ENCODE measurements around the gene GRM5. TPM values are rescaled to one million over a fixed set of nuclear protein-coding genes. Genes with fewer than 3 reads are reported as not detected.
A peak's percentile ranks its signal among the peaks of the same experiment; 100 is the strongest.

Gene GRM5
- total RNA-seq, 1 donor from 2014 or later = 0.26 TPM

DNA sequence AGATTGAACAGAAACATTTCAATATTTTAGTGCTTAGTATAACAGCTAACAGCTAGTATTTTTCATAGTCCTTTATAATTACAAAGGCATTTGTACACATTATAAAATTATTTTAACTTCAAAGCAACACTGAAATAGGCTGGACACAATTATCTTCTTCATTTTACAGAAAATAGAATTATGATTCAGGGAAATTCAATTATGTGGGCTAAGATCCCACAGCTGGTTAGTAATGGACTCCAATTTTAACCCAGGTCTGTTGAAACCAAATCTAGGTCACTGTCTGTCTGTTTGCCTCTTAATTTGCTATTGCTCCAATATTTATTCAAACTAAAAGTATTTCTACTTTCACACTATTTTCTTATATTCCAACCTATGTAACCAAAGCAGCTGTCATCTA lies 574.1 kb downstream of the GRM5 start:
- Mint-ChIP-seq H3K27me3 (no peaks in the 10 kb centered on the region), H3K4me1 (ENCODE audit: low read depth) (peaks cover 4% of the 10 kb centered on the region), H3K9me3 (ENCODE audit: low read depth) (peaks cover 7% of the 10 kb centered on the region), H3K4me3 (ENCODE audit: low read depth) (no peak overlapping the region), H3K27ac (no peak overlapping the region), H3K36me3 (ENCODE audit: insufficient read depth) (no peaks in the 10 kb centered on the region)
- TF ChIP-seq, protein P1, sequence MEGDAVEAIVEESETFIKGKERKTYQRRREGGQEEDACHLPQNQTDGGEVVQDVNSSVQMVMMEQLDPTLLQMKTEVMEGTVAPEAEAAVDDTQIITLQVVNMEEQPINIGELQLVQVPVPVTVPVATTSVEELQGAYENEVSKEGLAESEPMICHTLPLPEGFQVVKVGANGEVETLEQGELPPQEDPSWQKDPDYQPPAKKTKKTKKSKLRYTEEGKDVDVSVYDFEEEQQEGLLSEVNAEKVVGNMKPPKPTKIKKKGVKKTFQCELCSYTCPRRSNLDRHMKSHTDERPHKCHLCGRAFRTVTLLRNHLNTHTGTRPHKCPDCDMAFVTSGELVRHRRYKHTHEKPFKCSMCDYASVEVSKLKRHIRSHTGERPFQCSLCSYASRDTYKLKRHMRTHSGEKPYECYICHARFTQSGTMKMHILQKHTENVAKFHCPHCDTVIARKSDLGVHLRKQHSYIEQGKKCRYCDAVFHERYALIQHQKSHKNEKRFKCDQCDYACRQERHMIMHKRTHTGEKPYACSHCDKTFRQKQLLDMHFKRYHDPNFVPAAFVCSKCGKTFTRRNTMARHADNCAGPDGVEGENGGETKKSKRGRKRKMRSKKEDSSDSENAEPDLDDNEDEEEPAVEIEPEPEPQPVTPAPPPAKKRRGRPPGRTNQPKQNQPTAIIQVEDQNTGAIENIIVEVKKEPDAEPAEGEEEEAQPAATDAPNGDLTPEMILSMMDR (IDR thresholded peaks at IDR 0.05; ENCODE audit: unreplicated experiment) = no peak
- no peak for DNase-seq (ENCODE audit: low spot score, unreplicated experiment)

DNA sequence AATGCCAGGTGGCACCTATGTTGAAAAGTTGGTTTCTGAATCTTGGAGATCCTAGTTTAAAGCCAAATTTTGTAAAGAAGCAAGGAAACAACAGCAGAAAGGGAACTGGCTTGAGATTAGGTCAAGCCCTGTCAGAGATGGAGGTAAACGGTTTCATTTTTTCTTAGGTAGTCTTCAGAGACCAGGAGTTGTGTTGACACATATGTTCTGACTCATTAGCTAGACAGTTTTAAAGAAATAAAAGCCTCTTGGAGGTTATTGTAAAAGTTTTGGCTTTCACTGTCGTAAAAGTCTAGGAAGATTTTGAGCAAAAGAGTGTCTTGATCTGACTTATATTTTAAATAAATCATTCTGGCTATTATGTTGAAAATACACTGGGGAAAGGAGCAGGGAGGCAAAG lies 576.8 kb downstream of the GRM5 start:
- H3K27ac Mint-ChIP-seq = no peak overlapping the region
- H3K36me3 Mint-ChIP-seq (ENCODE audit: insufficient read depth) = no peaks in the 10 kb centered on the region
- DNase-seq (ENCODE audit: low spot score, unreplicated experiment) = no peak
- H3K4me1 Mint-ChIP-seq (ENCODE audit: low read depth) = no peaks in the 10 kb centered on the region
- peaks cover 7% of the 10 kb centered on the region for H3K9me3 Mint-ChIP-seq (ENCODE audit: low read depth)
- H3K4me3 Mint-ChIP-seq (ENCODE audit: low read depth) = no peak overlapping the region
- H3K27me3 Mint-ChIP-seq = peaks cover 5% of the 10 kb centered on the region
- TF ChIP-seq, protein P1 (IDR thresholded peaks at IDR 0.05; ENCODE audit: unreplicated experiment) = no peak

DNA sequence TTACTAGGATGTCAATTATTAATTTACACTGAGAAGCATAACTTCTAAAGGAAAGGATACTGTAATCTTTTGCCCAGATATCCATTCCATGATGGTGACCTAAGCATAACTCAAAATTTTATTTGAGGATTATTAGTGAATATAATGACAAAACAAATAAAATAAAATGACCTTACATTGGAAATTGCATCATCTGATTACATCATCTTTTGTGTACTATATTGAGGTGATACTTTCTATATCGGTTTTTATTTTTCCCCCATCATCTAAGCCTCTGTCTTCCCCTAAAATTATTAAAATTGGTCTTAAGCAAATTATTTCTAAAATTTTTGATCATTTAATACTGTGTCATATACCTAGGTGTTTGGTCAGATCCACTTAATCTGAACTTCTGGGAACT lies 578.1 kb downstream of the GRM5 start:
- TF ChIP-seq, protein P1 (IDR thresholded peaks at IDR 0.05; ENCODE audit: unreplicated experiment) = no peak
- no peak overlapping the region for H3K27ac Mint-ChIP-seq
- no peak overlapping the region for H3K4me3 Mint-ChIP-seq (ENCODE audit: low read depth)
- no peaks in the 10 kb centered on the region for H3K36me3 Mint-ChIP-seq (ENCODE audit: insufficient read depth)
- no peak for DNase-seq (ENCODE audit: low spot score, unreplicated experiment)
- H3K4me1 Mint-ChIP-seq (ENCODE audit: low read depth) = no peaks in the 10 kb centered on the region
- peaks cover 7% of the 10 kb centered on the region for H3K9me3 Mint-ChIP-seq (ENCODE audit: low read depth)
- peaks cover 5% of the 10 kb centered on the region for H3K27me3 Mint-ChIP-seq

DNA sequence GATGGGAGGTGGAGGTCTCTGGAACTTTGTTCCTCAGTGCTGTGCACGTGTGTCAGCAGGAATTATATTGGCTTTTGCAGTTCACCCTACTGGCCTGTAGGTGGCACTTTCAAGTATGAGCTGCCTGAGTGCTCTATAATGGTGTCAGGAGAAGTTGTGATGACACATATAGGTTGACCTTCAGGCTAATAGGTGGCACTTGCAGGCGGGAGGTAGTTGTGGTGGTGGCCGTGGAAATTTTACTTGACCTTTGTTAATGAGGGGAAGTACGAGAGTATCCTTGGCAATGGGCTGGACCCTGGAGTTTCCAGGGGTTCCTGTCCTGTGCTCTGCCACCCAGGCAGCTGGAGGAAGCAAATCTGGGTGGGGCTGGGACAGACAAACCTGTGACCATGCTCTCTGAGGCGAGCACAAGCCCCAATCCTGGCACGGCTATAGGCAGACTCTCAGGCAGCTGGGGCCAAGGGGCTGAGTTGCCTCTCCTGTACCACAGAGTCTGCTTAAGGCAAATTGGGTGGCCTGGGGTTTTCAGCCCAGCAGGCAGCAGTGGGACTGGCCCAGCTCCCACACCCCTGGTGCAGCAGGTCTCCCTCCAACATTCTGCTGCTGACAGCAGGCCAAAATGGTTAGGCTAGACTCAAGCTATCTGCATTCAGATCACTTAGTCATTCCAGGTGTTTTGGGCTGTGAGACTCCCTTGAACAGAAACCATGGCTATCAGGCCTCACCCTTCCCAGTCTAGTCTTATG lies 580.7 kb downstream of the GRM5 start:
- H3K27ac Mint-ChIP-seq = no peak overlapping the region
- H3K36me3 Mint-ChIP-seq (ENCODE audit: insufficient read depth) = no peaks in the 10 kb centered on the region
- H3K4me1 Mint-ChIP-seq (ENCODE audit: low read depth) = no peaks in the 10 kb centered on the region
- TF ChIP-seq, protein P1 (IDR thresholded peaks at IDR 0.05; ENCODE audit: unreplicated experiment) = peak; percentile 54
- no peak for DNase-seq (ENCODE audit: low spot score, unreplicated experiment)
- no peak overlapping the region for H3K4me3 Mint-ChIP-seq (ENCODE audit: low read depth)
- no peaks in the 10 kb centered on the region for H3K9me3 Mint-ChIP-seq (ENCODE audit: low read depth)
- H3K27me3 Mint-ChIP-seq = peaks cover 5% of the 10 kb centered on the region

DNA sequence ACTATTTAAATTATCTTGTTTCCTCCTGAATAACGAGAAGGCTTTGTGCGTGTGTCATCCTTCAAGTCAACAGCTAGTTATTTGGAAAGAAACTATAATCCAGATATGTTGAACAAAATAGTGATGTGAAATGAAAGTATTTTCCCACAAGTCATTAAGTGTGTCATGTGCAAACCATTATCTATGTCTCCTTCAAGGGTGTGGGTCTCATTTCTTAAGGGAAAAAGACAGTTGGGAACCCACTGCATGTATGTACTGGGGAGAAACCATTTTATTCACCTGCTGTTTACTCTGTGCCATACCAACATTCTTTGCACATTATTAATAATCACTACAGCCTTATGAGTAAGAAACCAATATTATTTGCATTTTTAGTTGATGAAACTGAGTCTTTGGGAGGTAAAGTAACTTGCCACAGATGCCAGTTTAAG lies 582.9 kb downstream of the GRM5 start:
- TF ChIP-seq, protein P1 (IDR thresholded peaks at IDR 0.05; ENCODE audit: unreplicated experiment) = no peak
- Mint-ChIP-seq H3K27me3 (peaks cover 5% of the 10 kb centered on the region), H3K4me3 (ENCODE audit: low read depth) (no peak overlapping the region), H3K9me3 (ENCODE audit: low read depth) (no peaks in the 10 kb centered on the region), H3K27ac (no peak overlapping the region), H3K36me3 (ENCODE audit: insufficient read depth) (no peaks in the 10 kb centered on the region), H3K4me1 (ENCODE audit: low read depth) (no peaks in the 10 kb centered on the region)
- DNase-seq (ENCODE audit: low spot score, unreplicated experiment) = no peak

Data from progenitor cell of endocrine pancreas (in vitro differentiated cells).